A549 (cell line): ENCODE results near the gene ENTHD1. TPM values are rescaled to one million over a fixed set of nuclear protein-coding genes. Genes with fewer than 3 reads are reported as not detected.

Experiments
- ATAC-seq, 2 experiments: fragments of 200-7000 bp in 1 of 2; fragments of >200 bp in 1 of 2; cut with Nextera tagmentation in 1 of 2; cut with Tn5 transposase in 1 of 2; 3 replicates each; pipeline versions ENCODE4 v1.8.0 to v1.9.1; 2018 to 2020; ENCODE audit warnings: mild to moderate bottlenecking in 1 of 2, moderate library complexity in 1 of 2
- CTCF ChIA-PET: fragments of 300-600 bp; sonication (Branson Sonifier 250); formaldehyde crosslinking; extraction: SDS; loops from one replicate; lab custom pipeline; 2021; ENCODE audit warnings: antibody characterized with exemption, inconsistent platforms; lab: Yijun Ruan, JAX
- POLR2A ChIA-PET: fragments of 350-600 bp; formaldehyde crosslinking; extraction: SDS; loops from one replicate; lab custom pipeline; 2021; ENCODE audit warnings: antibody characterized with exemption, inconsistent platforms; lab: Yijun Ruan, JAX
- DNase-seq, 2 experiments: peaks; one replicate each; pipeline versions ENCODE4 v3.0.0 to v3.0.0-alpha.2; 2011 to 2016; ENCODE audit warnings: low read depth in 1 of 2, low spot score in 1 of 2
- FAIRE-seq: peaks from 2 replicates; lab custom pipeline; 2011; peaks lifted over from hg19 to GRCh38; lab: Jason Lieb, UNC
- H3K27ac ChIP-seq, 2 experiments: fragments of >200 bp; sonication (Bioruptor Twin); formaldehyde crosslinking; 3 replicates each; pipeline ENCODE4 v1.5.1; 2016 to 2017
- H3K4me1 ChIP-seq: fragments of >200 bp; sonication (Bioruptor Twin); formaldehyde crosslinking; 3 replicates; pipeline ENCODE4 v1.6.1; 2016
- H3K4me2 ChIP-seq: fragments of >200 bp; sonication (Bioruptor Twin); formaldehyde crosslinking; 3 replicates; pipeline ENCODE4 v1.6.1; 2016
- H3K4me3 ChIP-seq: fragments of >200 bp; sonication (Bioruptor Twin); formaldehyde crosslinking; 3 replicates; pipeline ENCODE4 v1.5.1; 2016
- H3K9me3 ChIP-seq: fragments of >200 bp; sonication (Bioruptor Twin); formaldehyde crosslinking; 3 replicates; pipeline ENCODE4 v1.6.1; 2016
- CHD4 ChIP-seq: fragments of 200-600 bp; sonication (generic); IDR thresholded peaks from 2 replicates; pipeline ENCODE4 v1.6.1; 2016; ENCODE audit warnings: antibody characterized with exemption, mild to moderate bottlenecking, borderline replicate concordance
- CTCF ChIP-seq: fragments of >200 bp; sonication (Bioruptor Twin); formaldehyde crosslinking; IDR thresholded peaks from 3 replicates; pipeline ENCODE4 v1.5.1; 2016
- E2F6 ChIP-seq: IDR thresholded peaks from 2 replicates; pipeline ENCODE4 v1.6.1; 2012; ENCODE audit warnings: low read depth, borderline replicate concordance
- EHMT2 ChIP-seq: fragments of 200-600 bp; sonication (generic); IDR thresholded peaks from 2 replicates; pipeline ENCODE4 v1.6.1; 2016; ENCODE audit warnings: antibody characterized with exemption, low read depth, mild to moderate bottlenecking, moderate library complexity
- ESRRA ChIP-seq: fragments of 150-350 bp; IDR thresholded peaks from 2 replicates; pipeline ENCODE4 v1.6.1; 2014; ENCODE audit warnings: mild to moderate bottlenecking, low read length, borderline replicate concordance
- FOSB ChIP-seq: fragments of 250-450 bp; sonication (Bioruptor Pico); IDR thresholded peaks from 2 replicates; pipeline ENCODE4 v1.5.0; 2020; ENCODE audit warnings: mild to moderate bottlenecking, moderate library complexity
- FOXS1 ChIP-seq: fragments of 250-450 bp; sonication (Bioruptor Pico); IDR thresholded peaks from 2 replicates; pipeline ENCODE4 v1.5.0; 2020; ENCODE audit warnings: mild to moderate bottlenecking, moderate library complexity
- HDAC2 ChIP-seq: fragments of 200-600 bp; sonication (generic); IDR thresholded peaks from 2 replicates; pipeline ENCODE4 v1.6.1; 2016
- HMGXB4 ChIP-seq: fragments of 250-450 bp; sonication (Bioruptor Pico); IDR thresholded peaks from 2 replicates; pipeline ENCODE4 v1.5.0; 2021; ENCODE audit warnings: mild to moderate bottlenecking, moderate library complexity, borderline replicate concordance
- JUNB ChIP-seq: fragments of >200 bp; sonication (Bioruptor Twin); formaldehyde crosslinking; IDR thresholded peaks from 2 replicates; pipeline ENCODE4 v1.6.1; 2016
- MAX ChIP-seq: IDR thresholded peaks from 2 replicates; pipeline ENCODE4 v1.6.1; 2012
- MAZ ChIP-seq: fragments of 150-350 bp; IDR thresholded peaks from 2 replicates; pipeline ENCODE4 v1.6.1; 2014; ENCODE audit warnings: antibody characterized with exemption, low read depth, low read length, borderline replicate concordance
- NR3C1 ChIP-seq: fragments of >200 bp; sonication (Bioruptor Twin); formaldehyde crosslinking; IDR thresholded peaks from 3 replicates; pipeline ENCODE4 v1.6.1; 2017
- PBX3 ChIP-seq: IDR thresholded peaks from 2 replicates; pipeline ENCODE4 v1.6.1; 2012
- RAD21 ChIP-seq, 2 experiments: fragments of >200 bp in 1 of 2; sonication (Bioruptor Twin) in 1 of 2; formaldehyde crosslinking in 1 of 2; IDR thresholded peaks in 1 of 2; conservative IDR thresholded peaks in 1 of 2; 2 replicates in 1 of 2; 3 replicates in 1 of 2; pipeline ENCODE4 v1.6.1; 2012 to 2018; ENCODE audit warnings: inconsistent platforms in 1 of 2
- RARB ChIP-seq: fragments of 250-450 bp; sonication (Bioruptor Pico); IDR thresholded peaks from 2 replicates; pipeline ENCODE4 v1.8.0; 2021; ENCODE audit warnings: mild to moderate bottlenecking, moderate library complexity
- RNF2 ChIP-seq: fragments of 200-600 bp; sonication (generic); IDR thresholded peaks from 2 replicates; pipeline ENCODE4 v1.6.1; 2016; ENCODE audit warnings: low read depth, mild to moderate bottlenecking, antibody characterized with exemption, moderate library complexity, borderline replicate concordance
- ZC3H11A ChIP-seq: fragments of 450-650 bp; IDR thresholded peaks from 2 replicates; pipeline ENCODE4 v1.6.1; 2014; ENCODE audit warnings: antibody characterized with exemption, mild to moderate bottlenecking
- ZNF302 ChIP-seq: fragments of 250-450 bp; sonication (Bioruptor Pico); IDR thresholded peaks from 2 replicates; pipeline ENCODE4 v1.9.0; 2021; ENCODE audit warnings: inconsistent platforms, mild to moderate bottlenecking, moderate library complexity
- ZSCAN20 ChIP-seq: fragments of 250-450 bp; sonication (Bioruptor Pico); IDR thresholded peaks from 2 replicates; pipeline ENCODE4 v1.8.0; 2022; ENCODE audit warnings: mild to moderate bottlenecking, moderate library complexity
- WGBS: methylation state at CpG from one replicate; pipeline ENCODE4 v1.1.6; 2017; ENCODE audit errors: missing lambda C conversion rate; 5-methylcytosine and 5-hydroxymethylcytosine counted together
- polyA plus RNA-seq, 4 experiments: library from polyadenylated mRNA; depleted of rRNA in 3 of 4; stranded (reverse); fragments of >200 nt; fragmentation: RNase III in 1 of 4; extraction: RNeasy Plus Mini Kit Qiagen cat#74134 plus additional on column Dnase treatment in 1 of 4; gene quantifications; 2 replicates in 3 of 4; 3 replicates in 1 of 4; pipeline ENCODE4 v1.2.3, GENCODE V29; 2011 to 2017

The ENTHD1 gene
- polyA plus RNA-seq, 2 of the 4 experiments (the other 2 are of a cell fraction): not detected

GRCh38 chr22:39872548-39872947, 21.0 kb downstream of the ENTHD1 start:
- H3K4me3 ChIP-seq: no peak overlapping the region
- ATAC-seq (no peak), FAIRE-seq (no peak), DNase-seq (no peak)
- WGBS: 0% methylated on average over 1 of the region's 1 CpG
- no peaks in the 10 kb centered on the region for H3K4me1 ChIP-seq
- CTCF ChIA-PET: interaction anchor here (1.3 kb wide), 1 partner anchor 313 kb away, joined by 4 read pairs; no protein-coding TSS in a partner anchor
- no peak overlapping the region for H3K4me2 ChIP-seq
- POLR2A ChIA-PET: no interaction called here
- H3K9me3 ChIP-seq: no peaks in the 10 kb centered on the region
- no peak for TF ChIP-seq MAZ
- no peak for TF ChIP-seq RARB
- no peak for TF ChIP-seq E2F6
- TF ChIP-seq EHMT2: no peak
- no peak for TF ChIP-seq FOXS1
- TF ChIP-seq JUNB: no peak
- TF ChIP-seq PBX3: no peak
- no peak for TF ChIP-seq MAX
- no peak for TF ChIP-seq NR3C1
- no peak for TF ChIP-seq ZNF302 (CRISPR knock-in tag)
- TF ChIP-seq RNF2: no peak
- TF ChIP-seq ZSCAN20 (CRISPR knock-in tag): no peak
- TF ChIP-seq CTCF: no peak
- TF ChIP-seq ESRRA: no peak
- TF ChIP-seq RAD21 (conservative IDR thresholded peaks at IDR 0.05 in 1 of 2, IDR thresholded peaks at IDR 0.05 in 1 of 2): no peak
- TF ChIP-seq ZC3H11A: no peak
- no peak for TF ChIP-seq HMGXB4 (CRISPR knock-in tag)
- no peak overlapping the region for H3K27ac ChIP-seq

GRCh38 chr22:39871008-39871798, 22.4 kb downstream of the ENTHD1 start:
- CTCF ChIA-PET: no interaction called here
- 14% methylated on average over 5 of the region's 5 CpGs for WGBS

More at GRCh38 chr22:39871008-39871798, 22.4 kb downstream of the ENTHD1 start:
- DNase-seq (no peak), FAIRE-seq (no peak), ATAC-seq (no peak)
- no peak overlapping the region for H3K4me2 ChIP-seq
- POLR2A ChIA-PET: no interaction called here
- H3K4me1 ChIP-seq: no peaks in the 10 kb centered on the region
- H3K27ac ChIP-seq: no peak overlapping the region
- H3K4me3 ChIP-seq: no peak overlapping the region
- TF ChIP-seq PBX3 (no peak), HDAC2 (no peak), FOSB (CRISPR knock-in tag) (no peak), CHD4 (no peak), ZC3H11A (peak; percentile 78)
- no peaks in the 10 kb centered on the region for H3K9me3 ChIP-seq
